ENCODE results near the gene GRIFIN.

GRIFIN gene

DNA sequence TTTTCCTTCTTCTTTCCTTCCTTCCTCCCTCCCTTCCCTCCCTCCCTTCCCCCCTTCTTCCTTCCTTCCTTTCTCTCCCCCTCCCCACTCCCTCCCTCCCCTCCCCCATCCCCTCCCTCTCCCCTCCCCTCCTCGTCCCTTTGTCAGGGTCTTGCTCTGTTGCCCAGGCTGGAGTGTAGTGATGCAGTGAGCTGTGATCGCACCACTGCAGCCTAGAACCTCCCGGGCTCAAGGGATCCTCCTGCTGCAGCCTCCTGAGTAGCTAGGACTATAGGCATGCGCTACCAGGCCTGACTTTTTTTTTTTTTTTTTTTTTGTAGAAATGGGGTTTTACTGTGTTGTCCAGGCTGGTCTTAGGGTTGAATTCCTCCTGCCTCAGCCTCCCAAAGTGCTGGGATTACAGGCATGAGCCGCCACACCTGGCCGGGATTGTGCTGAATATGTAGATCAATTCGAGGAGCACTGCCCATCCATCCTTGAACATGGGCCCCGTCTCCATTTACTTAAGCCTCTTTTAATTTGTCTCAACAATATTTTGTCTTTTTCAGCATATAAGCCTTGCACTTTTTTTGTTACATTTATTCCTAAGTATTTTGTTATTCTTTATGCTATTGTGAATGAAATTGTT is 23.4 kb downstream of the GRIFIN start:
- no peak for DNase-seq

GRCh38 chr7:2452074-2452507 is 24.1 kb downstream of the GRIFIN start:
- no peak for DNase-seq

DNA sequence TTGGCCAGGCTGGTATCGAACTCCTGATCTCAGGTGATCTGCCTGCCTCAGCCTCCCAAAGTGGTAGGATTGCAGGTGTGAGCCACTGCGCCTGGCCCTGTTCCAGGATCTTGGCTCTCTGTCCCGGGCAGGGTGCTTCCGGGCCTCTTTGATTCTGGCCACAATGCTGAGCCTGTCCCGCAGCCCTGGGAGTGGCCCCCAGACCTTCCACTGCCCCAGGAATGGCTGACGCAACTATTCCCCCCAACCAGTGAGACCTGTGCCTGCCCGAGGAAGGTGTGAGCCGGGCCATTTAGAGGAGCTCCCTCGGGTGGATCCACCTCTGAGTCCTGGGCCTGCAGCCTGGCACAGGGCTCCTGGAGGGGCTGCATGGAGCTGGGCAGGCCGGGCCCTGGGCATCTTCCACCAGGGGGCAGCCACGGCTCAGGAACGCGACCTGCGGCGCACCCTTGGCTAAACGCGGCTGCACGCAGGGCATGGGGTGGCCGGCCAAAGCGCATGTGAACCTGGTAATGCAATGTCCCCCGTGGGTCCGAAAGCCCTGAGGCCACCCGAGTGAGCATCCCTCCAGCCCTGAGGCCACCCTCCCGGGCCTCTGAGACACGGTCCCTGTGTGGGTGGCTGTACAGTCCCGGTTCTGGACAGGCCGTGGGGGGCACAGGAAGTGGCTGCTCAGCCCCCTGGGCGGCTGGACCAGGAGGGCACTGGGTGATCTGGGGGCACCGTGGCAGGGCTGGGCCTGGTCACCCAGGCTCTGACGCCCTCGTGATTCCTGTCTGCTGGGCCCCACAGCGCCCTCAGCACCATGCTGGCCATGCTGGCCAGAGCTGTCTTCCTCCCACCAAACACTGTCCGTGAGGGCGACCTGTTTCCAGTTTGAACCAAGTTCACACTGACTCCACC is 24.8 kb downstream of the GRIFIN start:
- DNase-seq, result peak; percentile 64 to 69

DNA sequence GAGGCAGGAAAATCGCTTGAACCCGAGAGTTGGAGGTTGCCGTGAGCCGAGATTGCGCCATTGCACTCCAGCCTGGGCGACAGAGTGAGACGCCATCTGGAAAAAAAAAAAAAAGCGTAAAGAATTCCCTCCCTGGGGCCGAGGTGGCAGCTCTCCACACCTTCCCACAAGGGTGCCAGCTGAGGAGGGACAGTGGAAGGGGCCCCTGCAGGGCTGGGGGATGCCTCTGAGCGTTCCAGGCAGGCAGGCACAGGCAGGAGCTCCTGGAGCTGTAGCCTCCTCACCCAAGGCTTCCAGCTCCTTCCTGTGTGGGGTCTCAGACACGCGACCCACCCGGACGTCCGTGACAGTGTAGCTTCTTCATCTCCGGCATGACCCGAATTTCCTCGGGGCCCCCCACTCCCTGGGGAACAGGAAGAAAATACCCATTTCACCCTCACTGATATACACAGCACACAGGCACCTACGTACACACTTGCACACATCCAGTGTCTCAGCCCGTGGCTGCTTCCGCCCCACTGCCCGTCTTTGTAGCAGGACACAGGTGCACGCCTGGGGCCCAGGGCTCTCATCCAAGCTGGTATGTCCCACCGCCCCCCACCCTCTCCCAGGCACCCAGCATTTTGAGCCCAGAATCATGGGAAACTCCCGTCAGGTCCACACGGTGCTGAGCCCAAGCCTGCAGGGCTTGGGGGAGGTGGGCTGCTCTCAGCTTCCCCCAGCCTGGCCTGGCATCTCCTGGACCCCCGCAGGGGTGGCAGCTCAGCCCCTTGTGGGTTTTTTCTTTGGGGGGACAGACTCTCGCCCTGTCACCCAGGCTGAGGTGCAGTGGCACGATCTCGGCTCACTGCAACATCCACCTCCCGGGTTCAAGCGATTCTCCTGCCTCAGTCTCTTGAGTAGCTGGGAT is 25.7 kb downstream of the GRIFIN start:
- no peak for DNase-seq

- DNase-seq, result no peak
These were observed 29.5 kb downstream of the GRIFIN start for GRCh38 chr7:2446676-2447075.

- no peak for DNase-seq
These were observed 30.2 kb downstream of the GRIFIN start for GRCh38 chr7:2445898-2446555.

- DNase-seq, result no peak
These were observed 31.2 kb downstream of the GRIFIN start for GRCh38 chr7:2445047-2445446.

GRCh38 chr7:2444476-2444875 is 31.7 kb downstream of the GRIFIN start:
- DNase-seq, result no peak

DNA sequence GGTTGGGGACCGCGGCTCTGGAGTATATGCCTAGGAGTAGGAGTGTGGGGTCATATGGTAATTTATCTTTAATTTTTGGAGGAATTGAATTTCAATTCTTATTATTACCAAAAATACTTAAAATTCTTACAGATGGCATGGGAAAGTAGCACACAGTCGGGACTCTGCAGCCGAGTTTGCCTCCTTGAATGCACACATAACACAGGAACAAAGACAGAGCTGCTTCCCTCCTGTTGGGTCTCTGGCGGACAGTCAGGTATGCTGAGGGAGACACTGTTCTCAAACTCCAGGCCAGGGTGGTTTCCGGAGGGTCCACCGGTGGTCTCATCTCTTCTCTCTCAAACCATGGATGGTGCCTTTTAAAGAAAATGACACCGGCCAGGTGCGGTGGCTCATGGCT is 32.7 kb downstream of the GRIFIN start:
- no peak for DNase-seq

DNA sequence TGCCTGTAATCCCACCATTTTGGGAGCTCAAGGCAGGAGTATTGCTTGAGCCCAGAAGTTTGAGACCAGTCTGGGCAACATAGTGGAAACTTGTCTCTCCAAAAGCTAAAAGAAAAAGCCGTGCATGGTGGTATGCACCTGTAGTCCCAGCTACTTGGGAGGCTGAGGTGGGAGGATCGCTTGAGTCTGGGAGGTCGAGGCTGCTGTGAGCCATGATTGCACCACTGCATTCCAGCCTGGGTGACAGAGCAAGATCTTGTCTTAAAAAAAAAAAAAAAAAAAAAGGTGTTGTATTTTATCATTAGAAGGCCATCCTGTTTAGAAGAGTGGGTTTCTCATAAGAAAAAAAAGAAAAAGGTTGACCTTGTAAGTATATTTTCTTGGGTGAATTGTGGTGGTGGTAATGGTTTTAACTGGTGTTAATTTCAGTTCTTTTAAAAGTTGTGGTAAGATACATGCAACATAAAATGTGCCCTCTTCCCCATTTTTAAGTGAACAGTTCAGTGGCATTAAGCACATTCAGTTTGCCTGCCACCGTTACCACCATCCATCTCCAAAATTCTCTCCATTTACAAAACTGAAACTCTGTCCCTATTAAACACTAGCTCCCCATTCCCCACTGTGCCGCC is 34.7 kb downstream of the GRIFIN start:
- DNase-seq, result no peak

DNA sequence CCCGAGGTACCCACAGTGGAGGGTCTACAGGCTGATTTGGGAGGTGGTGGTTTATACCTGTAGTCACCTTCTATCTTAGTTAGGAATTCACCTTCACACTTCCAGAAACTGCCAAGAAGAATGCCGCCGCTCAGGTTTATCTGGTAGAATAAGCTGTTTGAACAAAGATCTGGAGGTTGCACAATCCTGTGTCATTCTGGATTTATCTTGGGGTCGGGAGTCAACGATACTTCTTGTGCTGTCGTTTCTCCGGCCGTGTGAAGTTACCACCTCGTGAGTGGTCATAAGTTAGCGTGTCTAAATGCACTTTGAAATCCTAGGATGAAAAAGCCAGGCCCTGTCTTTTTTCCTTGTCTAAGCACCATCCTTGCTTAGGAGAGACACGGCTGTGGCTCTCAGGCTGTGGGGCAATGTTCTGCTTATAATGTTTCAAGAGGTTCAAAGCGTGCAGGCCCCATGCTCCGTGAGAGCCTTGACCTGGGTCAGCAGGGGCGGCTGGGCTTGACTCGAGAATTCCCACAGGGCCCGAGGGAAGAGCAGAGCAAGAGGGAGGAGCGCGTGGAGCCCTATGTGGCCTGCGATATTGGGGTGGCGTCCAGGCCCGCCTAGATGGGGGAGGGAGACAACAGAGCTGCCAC is 35.5 kb downstream of the GRIFIN start:
- no peak for DNase-seq

GRCh38 chr7:2438775-2439174 is 37.4 kb downstream of the GRIFIN start:
- no peak for DNase-seq

DNA sequence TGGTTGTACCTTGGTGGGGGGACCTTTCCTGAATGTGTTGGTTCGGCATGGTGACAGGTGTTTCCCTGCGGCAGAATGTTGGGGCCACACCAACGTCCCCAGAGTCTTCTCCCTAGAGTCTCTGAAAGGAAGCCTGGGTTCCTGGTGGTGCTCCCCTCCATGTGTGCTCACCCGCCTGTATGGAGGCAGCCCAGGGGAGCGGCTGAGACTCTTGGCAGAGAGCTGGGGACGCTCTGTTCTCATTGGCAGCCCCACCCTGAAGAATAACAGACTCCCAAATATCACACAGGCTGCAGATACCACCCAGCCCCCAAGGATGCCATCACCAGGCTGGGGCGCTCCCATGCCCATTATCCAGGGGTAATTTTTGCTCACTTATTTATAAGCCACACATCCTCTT is 38.0 kb downstream of the GRIFIN start:
- DNase-seq, result no peak

DNA sequence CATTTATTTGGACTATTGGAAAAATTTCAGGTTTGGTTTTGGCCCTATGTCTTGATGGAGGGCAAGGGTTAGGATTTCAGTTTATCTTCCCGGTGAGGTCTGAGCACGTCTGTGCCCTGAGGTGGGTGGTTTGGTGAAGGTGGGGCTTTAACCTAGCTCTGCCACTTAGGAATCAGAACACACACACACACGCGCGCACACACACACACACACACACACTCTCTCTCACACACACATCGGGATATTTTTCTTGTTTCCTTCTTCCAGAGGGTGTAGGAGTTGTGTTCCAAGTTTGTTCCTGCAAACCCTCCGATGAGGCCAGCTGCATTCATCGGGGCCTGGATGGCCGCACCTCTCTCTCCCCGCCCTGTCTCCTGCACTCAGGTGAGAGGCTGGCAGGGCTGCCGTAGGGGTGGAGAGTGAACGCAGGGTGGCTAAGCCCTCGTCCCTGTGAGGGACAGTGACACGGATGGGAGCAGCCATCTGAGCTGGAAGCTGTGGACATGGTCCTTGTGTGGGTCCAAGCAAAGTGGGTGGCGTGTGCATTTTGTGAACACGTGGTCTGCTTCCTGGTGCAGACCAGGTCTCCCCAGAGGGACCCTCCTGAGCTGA is 38.6 kb downstream of the GRIFIN start:
- DNase-seq, result no peak

- DNase-seq, result no peak
These were observed 39.1 kb downstream of the GRIFIN start for GRCh38 chr7:2437136-2437535.

- no peak for DNase-seq
These were observed 39.7 kb downstream of the GRIFIN start for GRCh38 chr7:2436341-2437104.

DNA sequence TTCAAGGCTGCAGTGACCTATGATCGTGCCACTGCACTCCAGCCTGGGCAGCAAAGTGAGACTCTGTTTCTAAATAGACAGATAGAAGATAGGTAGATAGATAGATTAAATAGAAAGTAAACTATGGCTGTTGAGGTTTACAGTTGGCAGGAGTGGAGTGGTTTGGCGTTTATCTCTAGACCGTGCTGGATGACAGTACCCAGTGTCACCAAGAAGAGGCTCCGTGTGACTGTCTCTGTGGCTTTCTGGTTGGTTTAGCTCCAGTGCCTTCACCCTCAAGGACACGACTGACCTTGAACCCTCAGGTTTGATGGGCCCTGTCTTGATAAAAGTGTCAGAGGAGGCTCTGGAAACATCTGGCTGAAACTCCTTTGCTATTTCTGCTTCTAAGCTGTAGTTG is 41.1 kb downstream of the GRIFIN start:
- no peak for DNase-seq

- DNase-seq, result no peak
These were observed 42.3 kb downstream of the GRIFIN start for GRCh38 chr7:2433713-2434550.

DNA sequence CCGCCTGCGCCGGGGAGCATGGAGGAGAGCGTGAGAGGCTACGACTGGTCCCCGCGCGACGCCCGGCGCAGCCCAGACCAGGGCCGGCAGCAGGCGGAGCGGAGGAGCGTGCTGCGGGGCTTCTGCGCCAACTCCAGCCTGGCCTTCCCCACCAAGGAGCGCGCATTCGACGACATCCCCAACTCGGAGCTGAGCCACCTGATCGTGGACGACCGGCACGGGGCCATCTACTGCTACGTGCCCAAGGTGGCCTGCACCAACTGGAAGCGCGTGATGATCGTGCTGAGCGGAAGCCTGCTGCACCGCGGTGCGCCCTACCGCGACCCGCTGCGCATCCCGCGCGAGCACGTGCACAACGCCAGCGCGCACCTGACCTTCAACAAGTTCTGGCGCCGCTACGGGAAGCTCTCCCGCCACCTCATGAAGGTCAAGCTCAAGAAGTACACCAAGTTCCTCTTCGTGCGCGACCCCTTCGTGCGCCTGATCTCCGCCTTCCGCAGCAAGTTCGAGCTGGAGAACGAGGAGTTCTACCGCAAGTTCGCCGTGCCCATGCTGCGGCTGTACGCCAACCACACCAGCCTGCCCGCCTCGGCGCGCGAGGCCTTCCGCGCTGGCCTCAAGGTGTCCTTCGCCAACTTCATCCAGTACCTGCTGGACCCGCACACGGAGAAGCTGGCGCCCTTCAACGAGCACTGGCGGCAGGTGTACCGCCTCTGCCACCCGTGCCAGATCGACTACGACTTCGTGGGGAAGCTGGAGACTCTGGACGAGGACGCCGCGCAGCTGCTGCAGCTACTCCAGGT is 43.1 kb downstream of the GRIFIN start:
- no peak for DNase-seq
